ENCODE measurements around the gene CLDN6.

- TF ChIP-seq TBL1XR1 (IDR thresholded peaks at IDR 0.05; ENCODE audit: low read length in 2 of 2) (no peak), USF1 (CRISPR knock-in tag; IDR thresholded peaks at IDR 0.05) (no peak), HCFC1 (IDR thresholded peaks at IDR 0.05; ENCODE audit: low read depth, low read length) (no peak), SIRT6 (IDR thresholded peaks at IDR 0.05; ENCODE audit: low read depth, low read length) (no peak), PHB (CRISPR knock-in tag; IDR thresholded peaks at IDR 0.05) (no peak), ZNF274 (IDR thresholded peaks at IDR 0.05; ENCODE audit: borderline replicate concordance, low read depth, low read length) (no peak), NR2F6 (CRISPR knock-in tag; IDR thresholded peaks at IDR 0.05) (no peak), POLR2A (conservative IDR thresholded peaks at IDR 0.05) (no peak), MTF1 (CRISPR knock-in tag; IDR thresholded peaks at IDR 0.05; ENCODE audit: borderline replicate concordance) (no peak)
- TF ChIP-seq, protein P1, sequence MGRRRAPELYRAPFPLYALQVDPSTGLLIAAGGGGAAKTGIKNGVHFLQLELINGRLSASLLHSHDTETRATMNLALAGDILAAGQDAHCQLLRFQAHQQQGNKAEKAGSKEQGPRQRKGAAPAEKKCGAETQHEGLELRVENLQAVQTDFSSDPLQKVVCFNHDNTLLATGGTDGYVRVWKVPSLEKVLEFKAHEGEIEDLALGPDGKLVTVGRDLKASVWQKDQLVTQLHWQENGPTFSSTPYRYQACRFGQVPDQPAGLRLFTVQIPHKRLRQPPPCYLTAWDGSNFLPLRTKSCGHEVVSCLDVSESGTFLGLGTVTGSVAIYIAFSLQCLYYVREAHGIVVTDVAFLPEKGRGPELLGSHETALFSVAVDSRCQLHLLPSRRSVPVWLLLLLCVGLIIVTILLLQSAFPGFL (CRISPR knock-in tag; IDR thresholded peaks at IDR 0.05): no peak
Measured at GRCh38 chr16:3038896-3039295, 20.9 kb upstream of the CLDN6 start.

All from K562 (cell line).